Smooth muscle cell (in vitro differentiated cells): ENCODE data around the gene F2RL1. TPM values are rescaled to one million over a fixed set of nuclear protein-coding genes. Genes with fewer than 3 reads are reported as not detected.
"Not testable (repeated sequence)": the region's sequence is repeated elsewhere in the genome, so short reads cannot be mapped to it uniquely, and the experiment has no call there.

Experiments used
- DNase-seq: peaks from one replicate; lab custom pipeline; 2025; ENCODE audit not compliant: unreplicated experiment; lab: John Stamatoyannopoulos, UW
- H2AFZ ChIP-seq: fragments of 200-600 bp; sonication (generic); 2 replicates; pipeline ENCODE4 v1.6.0; 2016; ENCODE audit warnings: antibody characterized with exemption, low read depth, mild to moderate bottlenecking
- H3F3A ChIP-seq: fragments of 200-600 bp; sonication (generic); 2 replicates; pipeline ENCODE4 v1.6.0; 2017; ENCODE audit warnings: antibody characterized with exemption, low read depth
- H3K27ac ChIP-seq: fragments of 200-600 bp; sonication (generic); 2 replicates; pipeline ENCODE4 v1.5.1; 2016; ENCODE audit warnings: low read depth, mild to moderate bottlenecking
- H3K27me3 ChIP-seq: fragments of 200-600 bp; sonication (generic); 2 replicates; pipeline ENCODE4 v1.6.1; 2016; ENCODE audit warnings: low read depth, mild to moderate bottlenecking
- H3K36me3 ChIP-seq: fragments of 200-600 bp; sonication (generic); 2 replicates; pipeline ENCODE4 v1.5.1; 2016; ENCODE audit warnings: low read depth
- H3K4me1 ChIP-seq: fragments of 200-600 bp; sonication (generic); 2 replicates; pipeline ENCODE4 v1.5.1; 2016; ENCODE audit warnings: low read depth
- H3K4me2 ChIP-seq: fragments of 200-600 bp; sonication (generic); 2 replicates; pipeline ENCODE4 v1.6.0; 2016; ENCODE audit warnings: mild to moderate bottlenecking
- H3K4me3 ChIP-seq: fragments of 200-600 bp; sonication (generic); 2 replicates; pipeline ENCODE4 v1.5.1; 2016; ENCODE audit warnings: mild to moderate bottlenecking
- H3K79me2 ChIP-seq: fragments of 200-600 bp; sonication (generic); 2 replicates; pipeline ENCODE4 v1.6.0; 2016; ENCODE audit warnings: low read depth, mild to moderate bottlenecking
- H3K9ac ChIP-seq: fragments of 200-600 bp; sonication (generic); 2 replicates; pipeline ENCODE4 v1.6.0; 2016; ENCODE audit warnings: low read depth
- H3K9me3 ChIP-seq: fragments of 200-600 bp; sonication (generic); replicated peaks from 2 replicates; pipeline ENCODE4 v1.5.1; 2016; ENCODE audit warnings: low read depth
- H4K20me1 ChIP-seq: fragments of 200-600 bp; sonication (generic); 2 replicates; pipeline ENCODE4 v1.6.0; 2016; ENCODE audit warnings: low read depth
- CTCF ChIP-seq: fragments of 200-600 bp; sonication (generic); IDR thresholded peaks from 2 replicates; pipeline ENCODE4 v1.5.1; 2017; ENCODE audit warnings: borderline replicate concordance, mild to moderate bottlenecking, antibody characterized with exemption; ENCODE audit not compliant: insufficient read depth, poor library complexity, severe bottlenecking
- WGBS: methylation state at CpG from one replicate; pipeline ENCODE4 v1.1.7; 2016; ENCODE audit warnings: low lambda C conversion rate; 5-methylcytosine and 5-hydroxymethylcytosine counted together
- polyA plus RNA-seq: library from polyadenylated mRNA; unstranded; fragments of >200 nt; fragmentation: Nextera tagmentation; extraction: Ambion mirVana; gene quantifications from 2 replicates; pipeline ENCODE4 v1.2.1, GENCODE V29; 2016
- total RNA-seq: library from RNA; depleted of rRNA; stranded (reverse); fragments of >200 nt; gene quantifications from 2 replicates; pipeline ENCODE4 v1.2.3, GENCODE V29; 2014

F2RL1 gene
- total and polyA plus RNA-seq, 2 experiments from 2014 or later = 42.6 to 88.3 TPM

- WGBS = 85% methylated on average over 3 of the region's 3 CpGs
Measured at GRCh38 chr5:76855961-76856360, 37.1 kb downstream of the F2RL1 start.

GRCh38 chr5:76856800-76857199 lies 38.0 kb downstream of the F2RL1 start:
- 71% methylated on average over 4 of the region's 4 CpGs for WGBS
- not testable (repeated sequence) for H3K36me3 ChIP-seq, H3K4me3 ChIP-seq, H3K4me2 ChIP-seq, H3K9ac ChIP-seq, H3F3A ChIP-seq, H4K20me1 ChIP-seq, H3K4me1 ChIP-seq, DNase-seq, H3K9me3 ChIP-seq, H2AFZ ChIP-seq, H3K27me3 ChIP-seq, H3K27ac ChIP-seq, H3K79me2 ChIP-seq

More at GRCh38 chr5:76855961-76856360, 37.1 kb downstream of the F2RL1 start:
- no peak for DNase-seq
- no peak for TF ChIP-seq CTCF
- Histone ChIP-seq H3K4me2 (no peak overlapping the region), H4K20me1 (no peaks in the 10 kb centered on the region), H3K4me3 (no peak overlapping the region), H3K27ac (no peak overlapping the region), H3K79me2 (no peaks in the 10 kb centered on the region), H3K27me3 (no peaks in the 10 kb centered on the region), H2AFZ (no peak overlapping the region), H3K36me3 (no peaks in the 10 kb centered on the region), H3K9ac (no peak overlapping the region), H3F3A (peaks cover 6% of the 10 kb centered on the region), H3K9me3 (no peaks in the 10 kb centered on the region), H3K4me1 (no peaks in the 10 kb centered on the region)

- no peak for TF ChIP-seq CTCF
- no peak overlapping the region for H3K9ac ChIP-seq
- no peaks in the 10 kb centered on the region for H3F3A ChIP-seq
- no peaks in the 10 kb centered on the region for H3K27me3 ChIP-seq
- H3K4me1 ChIP-seq = no peaks in the 10 kb centered on the region
- over 99% methylated on average over 10 of the region's 10 CpGs for WGBS
- H3K4me3 ChIP-seq = no peak overlapping the region
- H3K9me3 ChIP-seq = no peaks in the 10 kb centered on the region
- DNase-seq = no peak
- H3K36me3 ChIP-seq = no peaks in the 10 kb centered on the region
- H4K20me1 ChIP-seq = no peaks in the 10 kb centered on the region
- no peak overlapping the region for H3K4me2 ChIP-seq
- H3K79me2 ChIP-seq = no peaks in the 10 kb centered on the region
- H3K27ac ChIP-seq = no peak overlapping the region
- H2AFZ ChIP-seq = no peak overlapping the region
Measured at GRCh38 chr5:76859591-76860247, 40.9 kb downstream of the F2RL1 start.

- Histone ChIP-seq H3K36me3 (no peaks in the 10 kb centered on the region), H2AFZ (no peak overlapping the region)
- WGBS = 96% methylated on average over 5 of the region's 5 CpGs
Measured at GRCh38 chr5:76861612-76862011, 42.8 kb downstream of the F2RL1 start.

More at GRCh38 chr5:76861612-76862011, 42.8 kb downstream of the F2RL1 start:
- no peaks in the 10 kb centered on the region for H4K20me1 ChIP-seq
- H3K4me3 ChIP-seq = no peak overlapping the region
- H3K9ac ChIP-seq = no peak overlapping the region
- H3K4me2 ChIP-seq = no peak overlapping the region
- H3K79me2 ChIP-seq = no peaks in the 10 kb centered on the region
- no peak overlapping the region for H3K27ac ChIP-seq
- DNase-seq = no peak
- H3F3A ChIP-seq = no peaks in the 10 kb centered on the region
- H3K4me1 ChIP-seq = no peaks in the 10 kb centered on the region
- no peaks in the 10 kb centered on the region for H3K9me3 ChIP-seq
- H3K27me3 ChIP-seq = no peaks in the 10 kb centered on the region
- no peak for TF ChIP-seq CTCF
